ENCODE results near the gene FOXE1. TPM values are rescaled to one million over a fixed set of nuclear protein-coding genes. Genes with fewer than 3 reads are reported as not detected.
A peak's percentile ranks its signal among the peaks of the same experiment; 100 is the strongest.

Gene FOXE1
- total and polyA plus RNA-seq, 2 experiments from 2014 or later = 0.45 TPM; not detected in 1

DNA sequence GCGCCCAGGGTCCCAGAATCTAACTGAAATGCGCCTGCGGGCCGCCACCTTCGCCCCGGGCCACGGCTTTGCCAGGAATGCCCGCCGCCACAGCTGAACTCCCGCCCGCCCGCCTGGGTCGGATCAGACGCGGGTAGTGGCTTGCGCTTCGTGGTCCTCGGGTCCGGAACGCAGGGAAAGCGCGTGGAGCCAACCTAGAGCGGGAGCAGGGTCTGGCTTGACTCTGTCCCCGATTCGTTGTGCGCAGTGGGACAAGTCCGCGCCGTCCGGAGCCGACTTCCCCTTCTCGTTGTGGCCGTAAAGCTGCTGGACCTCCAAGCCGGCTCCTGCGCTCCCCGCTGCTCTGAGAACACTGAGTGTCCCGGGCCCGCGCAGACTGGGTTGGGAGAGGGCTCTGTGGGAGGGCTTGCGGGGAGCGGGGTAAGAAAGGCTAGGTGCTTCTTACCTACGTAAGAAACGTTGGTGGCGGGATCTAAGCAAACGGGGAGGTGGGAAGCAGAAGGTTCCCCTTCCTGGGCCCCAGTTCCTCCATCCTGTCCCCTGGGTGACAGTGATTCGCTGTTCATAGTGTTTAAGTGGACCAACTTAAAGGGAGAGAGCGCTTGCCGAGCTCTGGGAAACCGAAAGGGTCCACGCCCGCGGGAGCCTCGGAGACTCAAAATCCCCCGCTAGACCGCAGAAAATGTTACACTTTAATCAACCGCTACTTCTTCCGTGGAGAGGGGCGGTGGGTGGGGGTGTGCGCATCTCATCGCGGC lies 4.4 kb upstream of the FOXE1 start:
- Histone ChIP-seq H3K36me3 (ENCODE audit: insufficient read depth) (no peaks in the 10 kb centered on the region; the same call in 1 of the 2 replicates), H4K20me1 (replicated peaks; ENCODE audit: insufficient read depth) (peaks cover 27% of the 10 kb centered on the region), H3K27ac (ENCODE audit: low read depth) (no peak overlapping the region), H3K4me2 (peak overlapping the region; percentile 79), H3K79me2 (replicated peaks; ENCODE audit: insufficient read depth) (no peaks in the 10 kb centered on the region), H2AFZ (peak overlapping the region; percentile 81), H3K4me3 (peak overlapping the region; percentile 50), H3K27me3 (ENCODE audit: insufficient read depth) (peaks cover 99% of the 10 kb centered on the region), H3K9me2 (ENCODE audit: insufficient read depth) (no peaks in the 10 kb centered on the region), H3F3A (replicated peaks; ENCODE audit: low read depth) (peaks cover 15% of the 10 kb centered on the region; the same call in 1 of the 2 replicates), H3K4me1 (ENCODE audit: insufficient read depth) (peaks cover 24% of the 10 kb centered on the region)
- H3K27me3 Mint-ChIP-seq (ENCODE audit: insufficient read depth, low read depth, poor library complexity) = peaks cover 83% of the 10 kb centered on the region
- no peak overlapping the region for H3K27ac Mint-ChIP-seq
- H3K9me3 Mint-ChIP-seq = no peaks in the 10 kb centered on the region
- no peaks in the 10 kb centered on the region; the same call in 2 of the 3 replicates for H3K36me3 Mint-ChIP-seq (ENCODE audit: low read depth)
- H3K4me3 Mint-ChIP-seq = peak overlapping the region; percentile 65
- peak; percentile 2 for ATAC-seq
- TF ChIP-seq EZH2 (IDR thresholded peaks at IDR 0.05; ENCODE audit: low read depth, unreplicated experiment) = peak; percentile 87
- peak; percentile 92 for TF ChIP-seq EZH2phosphoT487 (IDR thresholded peaks at IDR 0.05; ENCODE audit: unreplicated experiment)
- no peak for TF ChIP-seq ZNF462 (CRISPR knock-in tag; IDR thresholded peaks at IDR 0.05)
- no peak for TF ChIP-seq ZNF114 (CRISPR knock-in tag; IDR thresholded peaks at IDR 0.05)
- TF ChIP-seq CREB1 (CRISPR knock-in tag; IDR thresholded peaks at IDR 0.05; ENCODE audit: low read depth) = no peak
- H3K4me1 Mint-ChIP-seq = peaks cover 11% of the 10 kb centered on the region
- DNase-seq (ENCODE audit: low spot score) = peak; percentile 47
